DOHH2 (cell line): ENCODE data around the gene CKM.

Experiments
- H3F3A ChIP-seq: fragments of 200-600 bp; sonication (generic), shearing (Covaris generic); 2 replicates; pipeline ENCODE4 v1.6.0; 2016; ENCODE audit warnings: antibody characterized with exemption, mild to moderate bottlenecking; ENCODE audit not compliant: control insufficient read depth, insufficient read depth
- H3K27ac ChIP-seq: fragments of 200-600 bp; sonication (generic); 2 replicates; pipeline ENCODE4 v1.5.1; 2014; ENCODE audit warnings: low read depth, mild to moderate bottlenecking, low read length, moderate library complexity
- H3K27me3 ChIP-seq: fragments of 200-600 bp; sonication (generic); 2 replicates; pipeline ENCODE4 v1.6.1; 2014; ENCODE audit warnings: mild to moderate bottlenecking, low read length, mixed read lengths; ENCODE audit not compliant: control insufficient read depth
- H3K36me3 ChIP-seq: fragments of 200-600 bp; sonication (generic); 2 replicates; pipeline ENCODE4 v1.6.1; 2014; ENCODE audit warnings: mild to moderate bottlenecking, low read length, moderate library complexity, mixed read lengths; ENCODE audit not compliant: control insufficient read depth
- H3K4me1 ChIP-seq: fragments of 200-600 bp; sonication (generic); 2 replicates; pipeline ENCODE4 v1.6.1; 2014; ENCODE audit warnings: mild to moderate bottlenecking, low read length, mixed read lengths; ENCODE audit not compliant: control insufficient read depth
- H3K4me2 ChIP-seq: fragments of 200-600 bp; sonication (generic); 2 replicates; pipeline ENCODE4 v1.6.0; 2014; ENCODE audit warnings: mild to moderate bottlenecking, low read length, moderate library complexity
- H3K4me3 ChIP-seq: fragments of 200-600 bp; sonication (generic); 2 replicates; pipeline ENCODE4 v1.5.1; 2014; ENCODE audit warnings: mild to moderate bottlenecking, low read length, mixed read lengths
- H3K79me2 ChIP-seq: fragments of 200-600 bp; sonication (generic); 2 replicates; pipeline ENCODE4 v1.6.1; 2014; ENCODE audit warnings: mild to moderate bottlenecking, low read length, mixed read lengths; ENCODE audit not compliant: control insufficient read depth
- H3K9me2 ChIP-seq: fragments of 200-600 bp; sonication (generic); replicated peaks from 2 replicates; pipeline ENCODE4 v1.6.1; 2014; ENCODE audit warnings: mild to moderate bottlenecking, low read length, mixed read lengths; ENCODE audit not compliant: control insufficient read depth
- H3K9me3 ChIP-seq: fragments of 200-600 bp; sonication (generic); 2 replicates; pipeline ENCODE4 v1.6.1; 2014; ENCODE audit warnings: antibody characterized with exemption, low read length, mixed read lengths; ENCODE audit not compliant: control insufficient read depth, insufficient read depth
- H4K20me1 ChIP-seq: fragments of 200-600 bp; sonication (generic); 2 replicates; pipeline ENCODE4 v1.6.0; 2014; ENCODE audit warnings: low read depth, mild to moderate bottlenecking, antibody characterized with exemption, low read length, moderate library complexity; ENCODE audit not compliant: control insufficient read depth, insufficient read depth
- EZH2phosphoT487 ChIP-seq: fragments of 200-600 bp; sonication (generic); IDR thresholded peaks from 2 replicates; pipeline ENCODE4 v1.6.1; 2017; ENCODE audit warnings: borderline replicate concordance, mild to moderate bottlenecking, antibody characterized with exemption, low read length, moderate library complexity, mixed read lengths
- TF ChIP-seq, protein P1 (sequence below): fragments of 200-600 bp; sonication (generic); IDR thresholded peaks from one replicate; pipeline ENCODE4 v1.5.1; 2014; ENCODE audit warnings: antibody characterized with exemption, mild to moderate bottlenecking, low read depth, low read length; ENCODE audit not compliant: poor library complexity, severe bottlenecking

CKM gene

DNA sequence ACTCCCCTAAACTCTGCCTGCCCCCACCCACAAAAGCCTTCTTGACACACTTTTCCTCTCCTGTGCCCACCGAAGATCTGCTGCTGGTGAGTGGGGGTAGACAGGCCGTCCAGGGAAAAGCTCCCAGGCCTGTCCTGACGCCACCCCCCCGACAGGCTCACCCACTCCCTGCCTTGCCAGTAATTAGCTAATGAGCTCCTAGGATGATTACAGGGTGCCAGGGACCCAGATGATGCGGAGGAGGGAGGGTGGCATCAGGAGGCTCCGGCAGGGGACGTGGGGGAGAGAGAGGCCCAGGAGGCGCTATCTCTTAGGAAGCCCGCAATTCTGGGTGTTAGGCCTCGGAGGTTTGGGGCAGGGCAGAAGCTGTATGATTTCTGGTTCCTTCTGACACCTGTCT is 44.6 kb downstream of the CKM start:
- Histone ChIP-seq H3K4me2 (no peak overlapping the region), H3K4me1 (peaks cover 11% of the 10 kb centered on the region), H3K36me3 (no peaks in the 10 kb centered on the region), H3K9me2 (no peaks in the 10 kb centered on the region), H4K20me1 (no peaks in the 10 kb centered on the region), H3K4me3 (no peak overlapping the region), H3K27ac (no peak overlapping the region), H3F3A (no peaks in the 10 kb centered on the region), H3K79me2 (no peaks in the 10 kb centered on the region), H3K9me3 (no peaks in the 10 kb centered on the region), H3K27me3 (no peaks in the 10 kb centered on the region)
- TF ChIP-seq, protein P1, sequence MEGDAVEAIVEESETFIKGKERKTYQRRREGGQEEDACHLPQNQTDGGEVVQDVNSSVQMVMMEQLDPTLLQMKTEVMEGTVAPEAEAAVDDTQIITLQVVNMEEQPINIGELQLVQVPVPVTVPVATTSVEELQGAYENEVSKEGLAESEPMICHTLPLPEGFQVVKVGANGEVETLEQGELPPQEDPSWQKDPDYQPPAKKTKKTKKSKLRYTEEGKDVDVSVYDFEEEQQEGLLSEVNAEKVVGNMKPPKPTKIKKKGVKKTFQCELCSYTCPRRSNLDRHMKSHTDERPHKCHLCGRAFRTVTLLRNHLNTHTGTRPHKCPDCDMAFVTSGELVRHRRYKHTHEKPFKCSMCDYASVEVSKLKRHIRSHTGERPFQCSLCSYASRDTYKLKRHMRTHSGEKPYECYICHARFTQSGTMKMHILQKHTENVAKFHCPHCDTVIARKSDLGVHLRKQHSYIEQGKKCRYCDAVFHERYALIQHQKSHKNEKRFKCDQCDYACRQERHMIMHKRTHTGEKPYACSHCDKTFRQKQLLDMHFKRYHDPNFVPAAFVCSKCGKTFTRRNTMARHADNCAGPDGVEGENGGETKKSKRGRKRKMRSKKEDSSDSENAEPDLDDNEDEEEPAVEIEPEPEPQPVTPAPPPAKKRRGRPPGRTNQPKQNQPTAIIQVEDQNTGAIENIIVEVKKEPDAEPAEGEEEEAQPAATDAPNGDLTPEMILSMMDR: no peak
- no peak for TF ChIP-seq EZH2phosphoT487

DNA sequence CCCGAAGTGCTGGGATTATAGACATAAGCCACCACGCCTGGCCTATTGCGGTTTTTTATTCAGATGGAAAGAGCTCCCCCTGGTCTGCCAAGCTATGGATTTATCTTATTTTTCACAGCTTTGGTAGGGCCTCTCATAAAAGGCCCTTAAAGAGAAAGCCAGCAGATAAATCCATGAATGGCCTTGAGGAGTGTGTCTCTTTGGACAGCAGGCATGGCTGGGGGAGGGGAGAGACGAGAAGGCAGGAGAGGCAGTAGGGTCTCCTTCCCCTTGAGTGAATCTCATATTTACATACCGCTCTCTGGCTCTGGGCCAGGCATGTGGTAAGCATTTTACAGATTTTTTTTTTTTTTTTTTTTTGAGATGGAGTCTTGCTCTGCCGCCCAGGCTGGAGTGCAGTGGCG is 46.4 kb downstream of the CKM start:
- Histone ChIP-seq H3K4me3 (no peak overlapping the region), H3K4me1 (peaks cover 11% of the 10 kb centered on the region), H3K79me2 (no peaks in the 10 kb centered on the region), H3K27me3 (no peaks in the 10 kb centered on the region), H4K20me1 (no peaks in the 10 kb centered on the region), H3K9me2 (no peaks in the 10 kb centered on the region), H3F3A (no peaks in the 10 kb centered on the region), H3K27ac (no peak overlapping the region), H3K9me3 (no peaks in the 10 kb centered on the region), H3K4me2 (peak overlapping the region; percentile 7; the same call in 1 of the 2 replicates), H3K36me3 (no peaks in the 10 kb centered on the region)
- TF ChIP-seq, protein P1: no peak
- no peak for TF ChIP-seq EZH2phosphoT487

DNA sequence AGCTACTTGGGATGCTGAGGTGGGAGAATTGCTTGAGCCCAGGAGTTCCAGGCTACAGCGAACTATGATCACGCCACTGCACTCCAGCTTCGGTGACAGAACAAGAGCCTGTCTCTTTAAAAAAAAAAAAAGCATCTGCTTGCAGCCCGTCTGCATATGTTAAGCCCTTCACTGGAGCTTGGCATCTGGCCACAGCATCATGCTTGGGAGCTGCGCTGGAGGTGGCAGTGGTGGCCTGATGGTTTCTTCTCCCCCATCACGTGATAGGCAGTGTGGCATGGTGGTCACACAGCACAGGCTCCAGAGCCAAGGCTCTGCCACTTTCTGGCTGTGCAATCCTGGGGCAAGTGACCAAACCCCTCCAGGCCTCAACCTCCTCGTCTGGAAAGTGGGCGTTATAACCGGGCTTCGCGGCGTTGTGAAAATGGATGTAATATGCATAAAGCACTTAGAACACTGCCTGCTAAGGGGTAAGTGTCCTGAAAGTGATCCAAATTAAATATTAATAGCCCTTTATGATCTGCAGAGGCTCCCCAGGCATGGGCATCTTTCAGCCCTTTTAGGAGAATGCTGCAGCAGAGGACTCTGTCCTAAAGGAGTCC is 47.2 kb downstream of the CKM start:
- Histone ChIP-seq H3K79me2 (no peaks in the 10 kb centered on the region), H3K4me3 (no peak overlapping the region), H3K36me3 (no peaks in the 10 kb centered on the region), H3K4me1 (peaks cover 11% of the 10 kb centered on the region), H3K9me3 (no peaks in the 10 kb centered on the region), H3K27me3 (no peaks in the 10 kb centered on the region), H3K4me2 (no peak overlapping the region), H3K27ac (no peak overlapping the region), H4K20me1 (no peaks in the 10 kb centered on the region), H3F3A (no peaks in the 10 kb centered on the region), H3K9me2 (no peaks in the 10 kb centered on the region)
- TF ChIP-seq, protein P1: no peak
- no peak for TF ChIP-seq EZH2phosphoT487

DNA sequence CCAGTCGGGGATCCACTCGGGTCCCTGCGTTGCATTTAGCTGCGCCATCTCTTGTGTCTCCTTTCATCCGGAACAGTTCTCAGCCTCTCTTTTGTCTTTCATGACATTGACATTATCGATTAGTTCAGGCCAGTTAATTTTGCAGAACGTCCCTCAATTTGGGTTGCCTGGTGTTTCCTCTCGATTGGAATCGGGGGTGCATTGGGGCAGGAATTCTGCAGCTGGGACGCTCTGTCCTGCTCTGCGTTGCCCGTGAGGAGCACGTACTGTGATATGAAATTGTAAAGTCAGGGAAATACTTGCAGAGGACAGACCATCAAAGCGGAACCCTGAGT is 49.2 kb downstream of the CKM start:
- Histone ChIP-seq H3K27me3 (no peaks in the 10 kb centered on the region), H3K9me3 (no peaks in the 10 kb centered on the region), H4K20me1 (no peaks in the 10 kb centered on the region), H3K27ac (no peak overlapping the region), H3K9me2 (no peaks in the 10 kb centered on the region), H3K4me2 (no peak overlapping the region), H3K79me2 (no peaks in the 10 kb centered on the region), H3K4me3 (no peak overlapping the region), H3K4me1 (peaks cover 11% of the 10 kb centered on the region), H3F3A (no peaks in the 10 kb centered on the region), H3K36me3 (no peaks in the 10 kb centered on the region)
- TF ChIP-seq EZH2phosphoT487: no peak
- TF ChIP-seq, protein P1: no peak
